CD4-positive, alpha-beta T cell treated with Interleukin-2 at 100 ng/mL for 4 hours (primary cell): ENCODE data around the gene PADI1.
"Not testable (repeated sequence)": the region's sequence is repeated elsewhere in the genome, so short reads cannot be mapped to it uniquely, and the experiment has no call there.

Experiments used
- DNase-seq: peaks from one replicate; pipeline ENCODE4 v3.0.0-alpha.2; 2020; ENCODE audit warnings: low spot score

PADI1 gene

DNA sequence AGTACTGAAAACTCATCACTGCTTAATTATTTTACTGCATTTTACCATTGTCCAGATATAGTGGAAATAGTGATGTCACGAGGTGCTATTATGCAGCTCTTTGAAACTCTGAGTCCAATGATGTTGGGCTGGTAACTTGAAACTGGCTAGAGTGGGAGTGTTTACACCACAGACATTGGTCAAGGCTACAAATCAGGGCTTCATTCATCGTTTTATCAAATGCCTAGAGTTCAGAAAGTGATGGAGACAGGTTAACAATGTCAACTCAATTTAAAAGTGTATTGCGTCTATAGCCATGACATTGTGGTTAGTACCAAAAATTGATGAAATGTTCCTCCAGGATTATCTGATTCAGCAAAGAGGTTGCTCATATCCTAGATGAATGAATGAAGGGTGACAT is 12.7 kb downstream of the PADI1 start:
- no peak for DNase-seq

GRCh38 chr1:17218939-17219338 is 14.0 kb downstream of the PADI1 start:
- no peak for DNase-seq

DNA sequence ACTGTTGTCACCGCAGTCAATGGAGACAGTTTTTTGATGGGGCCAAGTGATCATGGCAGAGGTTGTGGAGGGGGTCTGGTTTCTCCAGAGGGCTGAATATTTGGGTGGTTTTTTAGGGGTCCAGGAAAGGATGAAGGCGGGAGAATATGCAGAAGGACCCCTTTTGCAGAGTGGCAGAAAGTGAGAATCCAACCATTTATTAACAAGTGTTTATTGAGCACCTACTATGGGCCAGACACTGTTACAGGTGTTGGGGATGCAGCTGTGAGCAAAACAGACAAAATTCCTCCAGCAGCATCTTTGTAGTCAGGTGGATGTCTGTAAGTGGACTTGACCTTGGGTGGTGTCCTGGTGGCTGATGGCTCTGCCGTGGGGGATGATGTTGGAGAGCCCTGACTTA is 15.4 kb downstream of the PADI1 start:
- no peak for DNase-seq

- no peak for DNase-seq
Measured at GRCh38 chr1:17222557-17222956, 17.6 kb downstream of the PADI1 start.

GRCh38 chr1:17224434-17224833 is 19.5 kb downstream of the PADI1 start:
- no peak for DNase-seq

DNA sequence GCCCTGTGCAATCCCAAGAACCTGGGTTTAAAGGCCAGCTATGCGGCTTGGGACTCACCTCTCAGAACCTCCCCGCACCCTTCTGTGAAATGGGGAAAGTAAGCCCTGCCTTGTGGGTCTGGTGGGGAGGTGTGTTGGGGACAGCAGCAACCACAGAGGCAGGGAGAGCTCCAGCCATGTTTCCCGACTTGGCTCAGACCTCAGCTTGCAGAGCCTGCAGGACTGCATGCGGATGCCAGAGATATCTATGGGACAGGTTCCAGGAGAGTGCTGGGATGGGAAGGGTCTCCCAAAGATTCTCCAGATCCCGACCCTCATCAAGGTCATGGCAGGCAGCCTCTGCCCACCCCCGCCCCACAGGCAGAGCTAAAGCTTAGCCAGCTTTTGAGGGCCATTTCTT is 20.2 kb downstream of the PADI1 start:
- no peak for DNase-seq

- DNase-seq: no peak
Measured at GRCh38 chr1:17227358-17227915, 22.5 kb downstream of the PADI1 start.

DNA sequence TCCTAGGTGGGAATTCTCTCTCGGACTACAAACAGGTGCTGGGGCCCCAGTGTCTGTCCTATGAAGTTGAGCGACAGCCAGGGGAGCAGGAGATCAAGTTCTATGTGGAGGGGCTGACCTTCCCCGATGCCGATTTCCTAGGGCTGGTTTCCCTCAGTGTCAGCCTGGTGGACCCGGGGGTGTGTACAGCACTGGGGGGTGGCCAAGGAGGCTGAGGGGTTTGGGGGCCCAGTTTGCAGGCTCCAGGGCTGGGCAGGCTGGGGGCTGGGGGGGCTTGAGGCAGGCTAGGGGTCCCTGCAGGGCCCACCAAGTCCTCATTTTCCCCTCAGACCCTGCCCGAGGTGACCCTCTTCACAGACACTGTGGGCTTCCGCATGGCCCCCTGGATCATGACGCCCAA is 23.7 kb downstream of the PADI1 start:
- no peak for DNase-seq

DNA sequence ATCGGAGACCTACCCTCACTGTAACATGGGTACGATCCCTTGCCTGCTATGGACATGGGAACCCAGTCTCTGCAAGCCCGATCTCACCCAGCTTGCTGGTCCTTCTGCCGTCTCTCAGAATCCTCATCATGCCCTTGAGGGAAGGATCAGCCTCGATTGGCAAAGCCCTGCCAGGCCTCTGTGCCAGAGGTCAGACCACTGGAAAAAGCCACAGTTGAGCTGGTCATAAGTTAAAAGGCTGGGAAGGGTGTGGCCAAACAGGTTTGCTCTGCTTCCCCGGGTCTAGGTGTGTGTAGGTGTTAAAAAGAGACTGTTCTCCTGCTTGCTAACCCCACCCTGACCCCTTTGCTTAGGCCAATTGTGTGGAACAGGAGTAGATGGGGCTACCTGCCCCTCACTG is 24.5 kb downstream of the PADI1 start:
- DNase-seq: no peak

DNA sequence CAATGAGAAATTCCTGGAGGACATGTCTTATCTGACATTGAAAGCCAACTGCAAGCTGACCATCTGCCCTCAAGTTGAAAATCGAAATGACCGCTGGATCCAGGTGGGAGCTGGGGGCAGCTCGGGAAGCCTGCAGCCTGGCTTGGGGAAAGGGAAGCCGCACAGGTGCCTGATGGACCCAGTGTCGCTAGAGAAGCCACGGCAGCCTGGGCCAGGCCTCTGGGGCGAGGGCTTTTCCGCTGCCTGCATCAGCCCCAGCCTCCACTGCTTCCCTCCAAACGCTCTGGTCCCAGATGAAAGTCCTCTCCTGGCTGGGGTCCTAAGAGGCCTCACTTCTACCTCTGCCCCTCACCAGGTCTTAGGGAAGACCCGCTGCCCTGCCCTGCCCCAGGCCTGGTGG is 25.2 kb downstream of the PADI1 start:
- DNase-seq: no peak

DNA sequence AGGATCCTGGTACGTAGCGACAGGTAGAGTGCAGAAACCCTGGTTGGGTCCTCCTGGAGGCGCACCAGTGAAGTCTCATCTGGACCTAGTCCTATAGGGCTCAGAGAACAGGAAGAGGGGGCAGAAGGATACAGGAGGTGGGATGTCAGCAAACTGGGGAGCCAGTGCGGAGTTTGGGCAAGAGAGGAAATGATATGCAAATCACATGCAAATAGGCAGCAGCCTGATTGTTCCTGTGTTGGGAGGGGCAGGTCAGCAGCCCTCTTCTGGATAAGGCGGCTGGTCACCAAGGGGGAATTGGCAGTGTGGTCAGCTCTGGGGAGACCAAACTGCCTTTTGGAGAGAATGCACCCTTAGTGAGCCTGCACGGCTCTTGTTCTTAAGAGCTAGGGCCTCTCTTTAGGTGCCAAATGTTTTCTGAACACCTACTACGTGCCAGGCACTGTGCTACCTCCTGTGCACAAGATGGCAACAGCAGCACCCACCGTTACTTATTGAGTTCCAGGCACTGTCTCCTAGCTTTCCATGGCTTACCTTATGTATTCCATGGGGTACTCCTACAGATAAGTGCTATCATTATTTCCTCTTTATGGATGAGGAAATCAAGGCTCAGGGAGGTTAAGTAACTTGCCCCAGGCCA is 25.9 kb downstream of the PADI1 start:
- DNase-seq: no peak

DNA sequence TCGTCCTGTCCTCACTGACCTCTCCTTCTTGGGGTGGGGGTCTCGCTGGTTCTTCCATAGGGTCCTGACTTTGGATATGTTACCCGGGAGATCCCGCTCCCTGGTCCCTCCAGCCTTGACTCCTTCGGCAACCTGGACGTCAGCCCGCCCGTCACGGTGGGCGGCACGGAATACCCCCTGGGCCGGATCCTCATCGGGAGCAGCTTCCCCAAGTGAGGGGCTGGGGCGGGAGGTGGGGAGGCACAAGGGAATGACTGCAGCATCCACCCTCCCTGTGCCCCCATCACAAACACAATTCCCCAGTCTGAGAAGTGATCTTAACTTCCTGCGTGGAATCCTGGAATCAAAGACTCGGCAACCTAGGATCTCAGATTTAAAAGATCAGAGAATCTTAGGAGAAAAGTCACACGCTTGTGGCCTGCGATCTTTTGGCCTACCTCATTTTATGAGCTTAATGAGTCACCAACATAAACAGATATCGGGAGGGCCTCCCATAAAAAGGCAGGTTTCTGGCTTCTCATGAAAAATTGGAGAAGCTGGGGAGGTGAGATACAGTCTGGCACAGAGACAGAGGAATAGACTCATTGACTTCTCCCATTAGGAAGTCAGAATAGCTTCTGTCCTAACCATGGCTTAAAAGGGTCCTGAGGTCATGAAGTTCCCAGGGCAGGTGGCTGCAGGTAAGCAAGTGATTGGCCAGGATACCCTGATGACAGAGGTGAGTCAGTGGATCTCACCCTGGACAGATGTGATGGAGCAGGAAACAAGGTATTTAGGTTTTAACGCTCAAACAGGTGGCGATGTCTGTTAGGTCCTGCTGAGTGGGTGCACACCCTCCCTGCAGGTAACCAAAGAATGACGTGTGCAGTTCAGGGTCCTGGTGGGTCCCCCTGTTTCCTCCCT is 28.1 kb downstream of the PADI1 start:
- DNase-seq: no peak

DNA sequence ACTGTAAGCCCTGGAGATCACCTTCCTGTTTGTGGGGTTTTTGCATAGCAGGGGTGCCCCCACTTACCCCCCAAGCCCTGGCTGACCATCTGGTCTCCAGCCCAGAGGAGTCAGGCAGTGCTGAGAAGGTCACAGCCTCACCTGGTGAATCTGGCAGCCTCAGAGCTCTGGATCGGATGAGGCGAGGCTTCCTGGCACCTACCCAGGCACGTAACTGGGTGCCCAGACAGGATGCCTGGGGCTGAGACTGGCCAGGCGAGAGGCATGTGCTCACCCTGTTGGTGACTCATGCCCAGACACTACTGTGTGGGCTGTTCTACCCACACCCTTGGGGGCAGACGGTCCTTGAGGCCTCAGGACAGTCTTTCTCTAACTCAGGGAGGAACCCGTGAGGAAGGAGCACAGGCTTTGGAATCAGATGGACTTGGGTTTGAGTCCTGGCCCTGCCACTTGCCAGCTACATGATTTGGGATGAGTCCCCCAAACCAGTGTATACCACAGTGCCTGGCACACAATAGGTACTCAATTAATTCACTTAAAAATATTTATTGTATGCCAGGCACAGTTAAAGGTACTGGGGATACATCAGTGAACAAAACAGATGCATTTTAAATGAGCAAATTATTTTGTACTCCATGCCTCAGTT is 28.9 kb downstream of the PADI1 start:
- DNase-seq: no peak

GRCh38 chr1:17234405-17234804 is 29.5 kb downstream of the PADI1 start:
- DNase-seq: no peak

GRCh38 chr1:17235135-17235885 is 30.4 kb downstream of the PADI1 start:
- DNase-seq: no peak

GRCh38 chr1:17236779-17237560 is 32.0 kb downstream of the PADI1 start:
- DNase-seq: peak; percentile 84

DNA sequence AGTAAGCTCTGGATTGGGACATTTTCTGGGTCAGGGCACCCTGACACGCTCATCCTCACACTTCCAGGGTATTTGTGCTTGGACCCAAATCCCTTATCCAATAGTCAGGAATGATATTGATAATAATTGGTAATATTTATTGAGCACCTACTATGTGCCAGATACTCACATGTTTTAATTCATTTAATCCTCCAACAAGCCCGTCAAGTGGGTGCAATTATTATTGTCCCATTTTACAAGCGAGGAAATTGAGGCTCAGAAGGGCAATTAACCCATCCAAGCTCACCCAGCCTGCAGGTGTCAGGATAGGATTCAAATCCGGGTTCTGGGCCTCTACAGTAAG is 32.6 kb downstream of the PADI1 start:
- no peak for DNase-seq

GRCh38 chr1:17239420-17239819 is 34.5 kb downstream of the PADI1 start:
- DNase-seq: peak; percentile 6

- DNase-seq: not testable (repeated sequence)
Measured at GRCh38 chr1:17241011-17241779, 36.3 kb downstream of the PADI1 start.

GRCh38 chr1:17241780-17242074 is 36.8 kb downstream of the PADI1 start:
- DNase-seq: not testable (repeated sequence)

DNA sequence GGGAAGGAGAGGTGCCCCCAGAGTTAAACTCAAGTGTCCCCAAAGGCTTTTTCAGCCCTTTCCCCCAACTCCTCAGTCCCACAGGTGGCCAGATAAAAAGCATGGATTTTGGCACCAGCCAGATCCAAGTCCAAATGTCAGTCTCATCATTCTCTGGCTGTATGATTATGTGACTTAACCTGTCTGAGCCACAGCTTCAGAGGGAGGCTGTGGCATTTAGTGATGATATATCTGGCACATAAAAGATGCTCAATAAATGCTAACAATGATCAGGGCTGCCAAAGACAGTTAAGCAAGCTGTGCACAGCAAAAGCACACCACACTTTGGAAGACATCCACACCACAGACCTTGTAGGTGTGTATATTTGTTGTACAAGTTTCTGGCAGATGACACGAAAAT is 38.3 kb downstream of the PADI1 start:
- no peak for DNase-seq
